ENCODE results near the gene CACNG8.

CACNG8 gene

DNA sequence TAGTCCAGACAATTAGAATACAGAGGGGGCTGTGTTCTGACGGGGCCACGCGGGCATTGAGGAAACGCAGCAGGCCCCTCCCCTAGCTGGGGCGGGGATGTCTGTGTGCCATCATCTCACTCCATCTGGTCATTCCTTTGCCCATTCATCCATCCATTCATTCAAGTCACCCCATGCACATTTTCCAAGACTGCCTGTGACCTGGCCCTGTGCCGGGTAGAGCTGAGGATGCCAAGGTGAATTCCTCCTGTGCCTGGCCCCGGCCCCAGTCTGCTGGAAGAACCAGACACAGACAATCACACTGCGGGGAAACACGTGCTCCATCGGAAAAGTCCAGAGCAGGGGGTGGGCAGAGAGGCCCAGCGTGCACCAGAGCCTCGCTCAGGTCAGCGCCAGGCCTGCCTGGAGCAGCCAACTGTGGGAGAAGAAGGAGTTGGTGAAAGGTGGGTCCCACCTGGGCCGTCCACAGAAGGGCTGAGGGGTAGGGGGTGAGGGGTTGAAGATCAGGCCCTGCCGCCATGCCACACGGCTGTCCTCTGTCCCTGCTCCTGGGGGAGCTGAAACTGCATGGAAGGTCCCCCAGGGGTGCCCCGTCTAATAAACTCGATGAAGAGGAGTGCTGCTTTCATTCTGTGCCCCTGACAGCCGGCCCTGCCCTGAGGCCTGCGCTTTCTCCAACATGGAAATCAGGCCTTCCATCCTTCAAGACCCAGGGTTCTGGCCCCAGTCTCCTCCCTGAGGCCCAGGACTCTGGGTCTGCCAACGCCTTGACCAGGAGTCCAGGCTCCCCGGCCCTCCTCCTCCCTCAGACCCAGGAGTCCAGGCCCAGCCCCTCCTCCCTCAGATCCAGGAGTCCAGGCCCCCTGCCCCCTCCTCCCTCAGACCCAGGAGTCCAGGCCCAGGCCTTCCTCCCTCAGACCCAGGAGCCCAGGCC, 27.1 kb downstream of the CACNG8 start:
- H3K4me3 ChIP-seq (ENCODE audit: severe bottlenecking): no peak overlapping the region
- ATAC-seq (ENCODE audit: low read depth) (peak; percentile 22), DNase-seq (ENCODE audit: low spot score) (no peak)
- H3K27me3 ChIP-seq (ENCODE audit: insufficient read depth, poor library complexity, severe bottlenecking): peaks cover 8% of the 10 kb centered on the region
- no peak overlapping the region for H3K27ac ChIP-seq (ENCODE audit: poor library complexity, severe bottlenecking)
- no peaks in the 10 kb centered on the region for H3K4me1 ChIP-seq (ENCODE audit: insufficient read depth, poor library complexity, severe bottlenecking)
- H3K36me3 ChIP-seq (ENCODE audit: low read depth): no peaks in the 10 kb centered on the region
- TF ChIP-seq, protein P1, sequence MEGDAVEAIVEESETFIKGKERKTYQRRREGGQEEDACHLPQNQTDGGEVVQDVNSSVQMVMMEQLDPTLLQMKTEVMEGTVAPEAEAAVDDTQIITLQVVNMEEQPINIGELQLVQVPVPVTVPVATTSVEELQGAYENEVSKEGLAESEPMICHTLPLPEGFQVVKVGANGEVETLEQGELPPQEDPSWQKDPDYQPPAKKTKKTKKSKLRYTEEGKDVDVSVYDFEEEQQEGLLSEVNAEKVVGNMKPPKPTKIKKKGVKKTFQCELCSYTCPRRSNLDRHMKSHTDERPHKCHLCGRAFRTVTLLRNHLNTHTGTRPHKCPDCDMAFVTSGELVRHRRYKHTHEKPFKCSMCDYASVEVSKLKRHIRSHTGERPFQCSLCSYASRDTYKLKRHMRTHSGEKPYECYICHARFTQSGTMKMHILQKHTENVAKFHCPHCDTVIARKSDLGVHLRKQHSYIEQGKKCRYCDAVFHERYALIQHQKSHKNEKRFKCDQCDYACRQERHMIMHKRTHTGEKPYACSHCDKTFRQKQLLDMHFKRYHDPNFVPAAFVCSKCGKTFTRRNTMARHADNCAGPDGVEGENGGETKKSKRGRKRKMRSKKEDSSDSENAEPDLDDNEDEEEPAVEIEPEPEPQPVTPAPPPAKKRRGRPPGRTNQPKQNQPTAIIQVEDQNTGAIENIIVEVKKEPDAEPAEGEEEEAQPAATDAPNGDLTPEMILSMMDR (IDR thresholded peaks at IDR 0.05; ENCODE audit: poor library complexity, severe bottlenecking): no peak
- no peaks in the 10 kb centered on the region for H3K9me3 ChIP-seq (ENCODE audit: severe bottlenecking)

DNA sequence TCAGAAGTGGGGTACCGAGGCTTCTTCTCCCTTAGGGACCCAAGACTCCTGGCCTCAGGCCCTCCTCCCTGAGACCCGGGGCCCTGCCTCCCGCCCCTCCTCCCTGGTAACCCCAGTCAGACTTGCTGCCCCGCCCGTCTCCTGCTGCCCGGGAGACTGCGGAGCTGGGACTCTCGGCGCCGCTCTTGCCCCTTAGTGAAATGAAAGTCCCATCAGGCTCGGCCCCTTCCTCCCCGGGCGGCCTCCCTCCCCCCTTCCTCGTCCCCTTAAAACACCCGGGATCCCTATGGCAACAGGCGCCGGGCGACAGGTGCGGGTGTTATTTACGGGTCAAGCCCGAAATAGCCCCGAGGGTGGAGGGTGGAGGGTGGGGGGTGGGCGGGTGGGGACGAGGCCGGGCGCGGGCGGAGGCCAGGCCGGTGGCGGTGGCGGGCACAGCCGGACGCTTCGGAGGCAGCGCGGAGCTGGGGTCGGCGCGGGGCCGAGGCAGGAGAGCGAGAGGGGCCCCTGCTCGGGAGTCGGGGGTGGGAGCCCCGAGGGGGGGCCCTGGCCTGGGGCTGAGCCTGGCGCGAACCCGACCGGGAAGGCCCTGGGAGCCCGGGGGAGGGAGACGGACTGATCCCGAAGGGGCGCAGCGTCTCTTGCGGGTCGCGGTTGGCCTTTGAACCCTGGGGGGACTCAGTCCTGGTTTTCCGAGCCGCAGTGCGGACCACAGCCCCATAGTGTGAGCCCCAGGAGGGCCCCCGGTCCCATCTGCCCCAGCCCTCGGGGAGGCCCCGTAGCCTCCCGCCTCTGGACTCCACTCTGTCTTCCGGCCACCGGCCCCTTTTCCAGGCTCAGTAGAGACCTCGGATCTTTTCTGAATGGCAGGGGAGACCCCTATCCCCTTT, 28.7 kb downstream of the CACNG8 start, which contains the start of gene CACNG6:
Gene CACNG6, plus strand, starts transcription at position 414 of the 890 bp plus-strand sequence. CDS start 1,241 bp downstream, outside the sequence.
- Histone ChIP-seq H3K9me3 (ENCODE audit: severe bottlenecking) (no peaks in the 10 kb centered on the region), H3K27me3 (ENCODE audit: insufficient read depth, poor library complexity, severe bottlenecking) (peaks cover 8% of the 10 kb centered on the region), H3K36me3 (ENCODE audit: low read depth) (no peaks in the 10 kb centered on the region), H3K27ac (ENCODE audit: poor library complexity, severe bottlenecking) (no peak within 1 kb of the TSS), H3K4me1 (ENCODE audit: insufficient read depth, poor library complexity, severe bottlenecking) (no peaks in the 10 kb centered on the region), H3K4me3 (ENCODE audit: severe bottlenecking) (peak within 1 kb of the TSS; percentile 19)
- DNase-seq (ENCODE audit: low spot score) (no peak), ATAC-seq (ENCODE audit: low read depth) (peak; percentile 42)
- TF ChIP-seq, protein P1 (IDR thresholded peaks at IDR 0.05; ENCODE audit: poor library complexity, severe bottlenecking): no peak

DNA sequence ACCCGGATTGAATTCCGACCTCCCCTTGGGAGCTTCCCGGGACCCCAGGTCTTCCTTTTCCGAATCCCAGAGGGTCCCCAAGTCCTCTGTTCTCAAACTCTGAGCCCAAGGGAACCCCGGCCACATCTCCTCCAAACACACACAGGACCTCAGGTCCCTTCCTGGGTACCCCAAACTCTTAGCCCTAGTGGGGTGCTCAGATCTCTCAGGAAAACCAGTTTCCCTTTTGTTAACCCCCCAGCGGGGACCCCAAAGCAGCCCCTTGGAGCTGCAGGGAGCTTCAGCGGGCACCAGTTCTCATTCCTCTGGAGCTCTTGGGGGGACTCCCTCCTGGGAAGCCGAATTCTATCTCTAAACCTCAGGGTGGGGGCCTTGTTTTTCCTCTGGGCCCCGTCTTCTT, 29.5 kb downstream of the CACNG8 start:
- Histone ChIP-seq H3K36me3 (ENCODE audit: low read depth) (no peaks in the 10 kb centered on the region), H3K27ac (ENCODE audit: poor library complexity, severe bottlenecking) (no peak overlapping the region), H3K27me3 (ENCODE audit: insufficient read depth, poor library complexity, severe bottlenecking) (peaks cover 8% of the 10 kb centered on the region), H3K4me3 (ENCODE audit: severe bottlenecking) (no peak overlapping the region), H3K4me1 (ENCODE audit: insufficient read depth, poor library complexity, severe bottlenecking) (no peaks in the 10 kb centered on the region), H3K9me3 (ENCODE audit: severe bottlenecking) (no peaks in the 10 kb centered on the region)
- ATAC-seq (ENCODE audit: low read depth) (no peak), DNase-seq (ENCODE audit: low spot score) (no peak)
- TF ChIP-seq, protein P1 (IDR thresholded peaks at IDR 0.05; ENCODE audit: poor library complexity, severe bottlenecking): no peak

DNA sequence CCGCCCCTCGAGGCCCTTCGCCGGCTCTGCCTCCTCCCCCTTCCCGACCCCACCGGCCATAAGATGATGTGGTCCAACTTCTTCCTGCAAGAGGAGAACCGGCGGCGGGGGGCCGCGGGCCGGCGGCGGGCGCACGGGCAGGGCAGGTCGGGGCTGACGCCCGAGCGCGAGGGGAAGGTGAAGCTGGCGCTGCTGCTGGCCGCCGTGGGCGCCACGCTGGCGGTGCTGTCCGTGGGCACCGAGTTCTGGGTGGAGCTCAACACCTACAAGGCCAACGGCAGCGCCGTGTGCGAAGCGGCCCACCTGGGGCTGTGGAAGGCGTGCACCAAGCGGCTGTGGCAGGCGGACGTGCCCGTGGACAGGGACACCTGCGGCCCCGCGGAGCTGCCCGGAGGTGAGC, 30.1 kb downstream of the CACNG8 start:
- ATAC-seq (ENCODE audit: low read depth): no peak
- H3K4me1 ChIP-seq (ENCODE audit: insufficient read depth, poor library complexity, severe bottlenecking): no peaks in the 10 kb centered on the region
- no peak for DNase-seq (ENCODE audit: low spot score)
- TF ChIP-seq, protein P1 (IDR thresholded peaks at IDR 0.05; ENCODE audit: poor library complexity, severe bottlenecking): no peak
- no peaks in the 10 kb centered on the region for H3K36me3 ChIP-seq (ENCODE audit: low read depth)
- no peak overlapping the region for H3K4me3 ChIP-seq (ENCODE audit: severe bottlenecking)
- H3K27ac ChIP-seq (ENCODE audit: poor library complexity, severe bottlenecking): no peak overlapping the region
- peaks cover 8% of the 10 kb centered on the region for H3K27me3 ChIP-seq (ENCODE audit: insufficient read depth, poor library complexity, severe bottlenecking)
- H3K9me3 ChIP-seq (ENCODE audit: severe bottlenecking): no peaks in the 10 kb centered on the region
